K562 (cell line): ENCODE measurements around the gene NF1.

Source experiments
- FOS ChIP-seq: IDR thresholded peaks from 3 replicates; pipeline ENCODE4 v1.6.1; 2011; ENCODE audit not compliant: insufficient read length; ENCODE audit errors: extremely low read depth
- NR3C1 ChIP-seq: sonication (generic); formaldehyde crosslinking; IDR thresholded peaks from 2 replicates; pipeline ENCODE4 v1.8.1; 2022; ENCODE audit warnings: missing genetic modification reagents
- PATZ1 ChIP-seq: fragments of 250-450 bp; sonication (Bioruptor Pico); IDR thresholded peaks from 2 replicates; pipeline ENCODE4 v1.5.0; 2020; ENCODE audit warnings: mild to moderate bottlenecking, borderline replicate concordance
- SMARCB1 ChIP-seq: IDR thresholded peaks from 2 replicates; pipeline ENCODE4 v1.6.1; 2011; ENCODE audit warnings: improper control_type of control experiment, low read depth; ENCODE audit not compliant: insufficient read length
- SREBF1 ChIP-seq: fragments of 150-350 bp; IDR thresholded peaks from 2 replicates; pipeline ENCODE4 v1.6.1; 2014; ENCODE audit warnings: antibody characterized with exemption, low read depth, low read length, borderline replicate concordance
- TCFL5 ChIP-seq: fragments of 250-450 bp; sonication (Bioruptor Pico); conservative IDR thresholded peaks from 2 replicates; pipeline ENCODE4 v1.6.1; 2021; ENCODE audit warnings: mild to moderate bottlenecking, moderate library complexity, matching md5 sums
- ZFP1 ChIP-seq: fragments of 450-650 bp; formaldehyde crosslinking; IDR thresholded peaks from 2 replicates; pipeline ENCODE4 v1.4.0; 2020; ENCODE audit warnings: mild to moderate bottlenecking, mixed read lengths
- ZNF23 ChIP-seq: fragments of 250-450 bp; sonication (Bioruptor Pico); IDR thresholded peaks from 2 replicates; pipeline ENCODE4 v1.4.0; 2020; ENCODE audit warnings: mild to moderate bottlenecking

GRCh38 chr17:31062346-31062745, 32.4 kb upstream of the NF1 start:
- TF ChIP-seq SREBF1 (no peak), ZFP1 (no peak), FOS (no peak), PATZ1 (CRISPR knock-in tag) (no peak), ZNF23 (CRISPR knock-in tag) (no peak), NR3C1 (CRISPR knock-in tag) (no peak), SMARCB1 (no peak), TCFL5 (CRISPR knock-in tag) (no peak)
